ENCODE data around the gene EBNA1BP2.

DNA sequence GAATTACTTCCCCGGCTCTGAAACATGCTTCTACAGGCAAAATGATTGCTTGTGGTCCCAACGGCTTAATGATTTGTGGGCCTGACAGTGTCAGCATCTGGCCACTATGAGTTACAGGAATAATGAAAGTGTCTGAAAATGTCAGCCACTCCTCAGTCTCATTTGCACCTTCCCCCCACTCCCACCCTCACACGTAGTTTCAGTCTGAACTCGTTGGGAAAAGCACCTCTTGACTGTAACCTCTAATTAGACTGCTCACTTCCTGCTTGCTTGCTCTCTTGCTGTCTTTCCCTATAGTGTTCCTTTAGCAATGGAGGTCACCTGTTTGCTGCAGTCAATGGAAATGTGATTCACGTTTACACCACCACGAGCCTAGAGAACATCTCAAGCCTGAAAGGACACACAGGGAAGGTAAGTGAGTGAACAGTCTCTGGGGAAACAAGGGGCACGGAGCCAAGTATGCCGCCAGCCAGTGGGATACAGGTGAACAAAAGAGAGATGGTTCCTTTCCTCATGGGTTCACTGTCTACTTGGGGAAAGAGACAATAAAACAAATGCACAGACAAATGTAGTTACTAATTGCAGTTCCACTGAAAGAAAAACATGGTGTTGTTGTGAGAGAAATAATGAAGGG is 27.1 kb upstream of the EBNA1BP2 start:
- no peak for TF ChIP-seq CTCF (conservative IDR thresholded peaks at IDR 0.05; ENCODE audit: low read depth, low read length)
- no peak for TF ChIP-seq EZH2phosphoT487 (IDR thresholded peaks at IDR 0.05; ENCODE audit: borderline replicate concordance, low read length)
- no peak for TF ChIP-seq EZH2 (IDR thresholded peaks at IDR 0.05; ENCODE audit: low read length, unreplicated experiment)

All from PC-3 (cell line).